GM18498 (cell line): Measurements from ENCODE around the gene NR2F1-AS1.

ENCODE experiments used
- ATAC-seq: cut with Tn5 transposase; IDR thresholded peaks from one replicate; pipeline ENCODE4 v1.9.1; 2021; ENCODE audit warnings: mild to moderate bottlenecking, moderate library complexity; ENCODE audit not compliant: unreplicated experiment

Gene NR2F1-AS1

DNA sequence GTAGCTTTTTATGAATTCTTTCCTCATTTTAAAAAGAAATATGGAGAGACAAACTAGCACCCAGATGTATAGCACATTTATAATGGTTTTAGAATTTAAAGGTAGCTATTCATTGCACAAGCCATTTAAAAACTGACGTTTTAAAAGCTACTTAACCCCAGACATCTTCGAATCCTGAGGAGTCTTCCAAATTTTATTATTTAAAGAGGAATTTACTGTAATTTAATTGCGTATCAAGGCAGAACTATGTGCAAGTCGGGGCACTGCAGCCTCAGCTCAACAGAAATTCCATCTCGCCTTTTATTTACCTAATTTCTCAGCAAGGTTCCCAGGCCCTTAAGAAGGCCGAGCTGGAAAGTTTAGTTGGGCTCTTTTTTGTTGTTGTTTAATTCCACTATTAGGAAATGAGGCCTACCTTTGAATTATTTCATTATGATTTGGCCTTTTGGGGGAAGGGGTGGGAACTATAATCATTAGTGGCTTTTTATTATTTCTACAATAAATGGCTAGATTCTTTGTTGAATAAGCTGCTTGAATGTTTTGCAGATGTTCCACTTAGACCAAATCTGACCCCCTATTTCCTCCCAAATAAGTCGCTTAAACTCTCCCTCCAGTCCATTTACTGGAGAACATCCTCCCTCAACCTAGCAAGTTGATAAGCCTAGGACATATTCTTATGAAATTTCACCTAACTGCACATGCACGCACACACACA is 22.2 kb upstream of the NR2F1-AS1 start:
- ATAC-seq, result no peak

DNA sequence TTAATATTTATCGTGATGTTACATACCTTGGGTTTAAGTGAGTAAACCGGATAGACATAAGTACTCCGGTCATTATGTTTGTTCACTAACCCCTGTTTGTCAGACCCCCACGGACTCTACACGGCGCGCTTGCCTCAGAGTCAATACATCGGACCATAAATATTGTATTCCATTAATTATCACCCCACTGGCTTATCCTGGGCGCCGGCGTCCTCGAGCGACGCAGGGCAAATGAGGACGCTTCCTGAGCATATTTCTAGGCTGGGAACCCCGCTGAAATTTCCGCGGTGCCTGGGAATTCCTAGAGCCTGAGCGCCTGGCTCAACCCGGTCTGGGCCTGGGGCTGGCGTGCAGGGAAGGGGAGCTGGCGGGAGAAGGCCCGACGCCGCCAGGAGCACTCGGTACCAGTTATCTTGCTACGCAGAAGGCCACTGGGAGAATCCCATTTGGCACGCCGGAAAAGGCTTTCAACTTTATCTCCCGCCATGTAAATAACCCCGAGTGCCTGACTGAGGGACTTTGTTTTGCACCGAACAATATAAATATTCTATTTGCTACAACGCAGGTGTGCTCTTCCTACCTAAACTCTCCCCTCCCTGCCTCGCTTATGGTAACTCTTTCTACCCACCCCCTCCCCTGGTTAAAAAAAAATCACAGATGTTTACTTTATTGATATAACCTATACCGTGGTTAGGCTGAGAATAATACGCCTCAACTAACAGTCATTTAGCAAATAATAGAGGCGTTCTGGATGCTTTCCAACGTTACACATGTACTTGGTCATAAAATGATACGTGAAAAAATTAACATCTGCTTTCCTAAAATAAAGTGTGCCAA is 21.4 kb upstream of the NR2F1-AS1 start:
- no peak for ATAC-seq

DNA sequence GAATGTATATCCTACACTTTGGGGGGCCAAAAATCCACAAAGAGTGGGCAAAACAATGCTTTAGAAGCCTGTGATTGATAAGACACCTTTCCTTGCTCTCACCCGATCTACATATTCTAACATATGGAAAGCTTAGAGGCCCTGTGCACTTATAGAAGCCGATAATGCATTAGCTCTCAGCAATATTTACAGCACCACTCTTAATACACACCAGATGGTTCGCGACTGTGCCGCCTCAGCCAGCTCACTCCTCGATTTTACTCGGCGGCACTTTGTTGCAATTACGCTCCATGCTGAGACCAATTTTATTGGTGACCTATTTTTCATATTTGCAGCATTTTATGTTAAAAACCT is 20.8 kb upstream of the NR2F1-AS1 start:
- no peak for ATAC-seq

DNA sequence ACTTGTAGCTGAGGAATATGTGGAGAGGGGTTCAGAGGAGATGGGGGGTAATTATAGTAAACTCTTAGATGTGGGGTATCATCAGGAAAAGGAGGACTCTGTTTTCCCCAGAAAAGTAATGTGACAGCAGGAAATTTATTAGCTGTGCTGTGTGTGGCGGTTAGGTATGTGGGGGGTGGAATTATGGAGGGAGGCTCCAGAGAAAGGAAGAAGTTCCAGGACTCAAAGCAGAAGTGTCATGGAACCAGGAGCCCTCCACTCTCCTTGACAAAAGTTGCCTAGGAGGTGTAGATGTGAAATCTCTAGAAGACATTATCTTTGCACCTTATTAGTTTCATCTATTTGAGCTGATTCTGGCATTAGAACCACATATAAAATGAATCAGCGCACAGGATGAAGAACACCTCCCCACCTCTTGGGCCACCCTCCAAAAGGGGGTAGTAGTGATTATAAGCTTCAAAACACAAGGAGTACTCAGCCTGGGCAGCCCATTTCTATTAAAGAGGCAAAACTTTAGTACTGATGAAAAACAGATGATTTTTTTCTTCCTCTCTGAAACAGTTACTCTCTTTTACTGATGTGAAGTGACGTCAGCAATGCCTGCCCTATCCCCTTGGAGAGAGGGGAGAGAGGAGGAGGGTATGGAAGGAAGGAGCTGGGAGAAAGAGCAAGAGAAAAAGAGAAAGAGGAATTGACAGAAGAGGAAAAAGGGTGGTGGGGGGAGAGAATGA is 20.2 kb upstream of the NR2F1-AS1 start:
- ATAC-seq, result no peak

DNA sequence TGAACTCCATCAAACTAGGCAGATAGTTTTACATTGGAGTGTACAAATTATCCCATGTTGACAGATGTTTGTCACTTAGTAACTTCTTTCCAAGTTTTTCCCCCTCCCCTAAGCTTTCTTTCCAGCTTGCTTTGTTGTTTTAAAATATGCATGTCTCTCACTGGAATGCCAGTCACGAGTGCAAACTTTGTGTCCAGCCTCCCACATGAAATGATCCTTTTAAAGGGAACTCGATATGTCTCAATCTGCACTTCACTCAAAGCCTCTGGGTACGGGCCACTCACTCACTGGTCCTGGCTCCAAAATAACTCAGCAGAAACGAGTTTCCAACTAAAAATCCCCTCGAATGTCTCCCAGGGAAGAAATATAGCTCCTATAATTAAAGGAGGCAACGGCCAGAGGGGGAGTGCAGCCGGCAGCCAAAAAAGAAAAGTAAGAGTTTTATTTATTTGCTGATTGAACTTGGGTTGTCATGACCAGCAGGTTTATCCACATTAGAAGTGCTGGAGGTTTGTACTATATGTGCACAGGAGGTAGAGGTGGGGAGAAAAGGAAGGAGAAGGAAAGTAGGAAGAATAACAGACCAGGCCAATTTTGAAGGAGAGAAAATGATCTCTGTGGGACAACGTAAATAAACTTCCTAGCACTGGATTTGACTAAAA is 19.5 kb upstream of the NR2F1-AS1 start:
- ATAC-seq, result no peak

DNA sequence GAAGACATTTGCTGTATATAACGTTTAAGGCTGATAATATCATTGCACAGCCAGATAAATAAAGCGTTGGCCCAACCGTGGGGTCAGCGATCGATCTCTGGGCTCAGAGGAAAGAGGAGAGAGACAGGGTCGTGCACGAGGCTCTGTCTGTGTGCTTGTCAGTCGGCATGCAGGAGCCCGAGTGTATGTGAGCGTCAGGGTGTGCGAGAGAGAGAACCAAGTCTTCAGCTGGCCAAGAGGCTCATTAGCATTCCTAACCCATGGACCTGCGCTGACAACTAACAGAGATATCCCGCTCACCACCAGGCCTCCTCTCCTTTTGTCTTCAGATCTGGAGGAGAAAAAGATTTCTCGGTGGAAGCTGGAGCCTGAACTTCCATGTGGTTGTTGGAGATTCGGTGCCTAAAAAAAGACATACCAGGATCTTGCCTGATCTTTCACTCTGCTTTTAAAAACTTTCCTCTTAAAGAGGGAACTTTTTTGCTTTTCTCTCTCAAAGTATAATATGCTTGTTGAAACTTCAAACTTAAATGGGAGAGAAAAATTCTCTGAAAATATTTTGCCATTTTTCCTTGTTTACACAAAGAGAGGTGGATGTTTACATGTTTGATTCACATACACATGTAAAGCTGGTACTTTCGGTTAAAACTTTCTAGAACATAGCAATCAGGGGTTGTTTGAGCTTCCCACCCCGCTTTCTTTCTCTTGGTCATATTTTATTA is 18.5 kb upstream of the NR2F1-AS1 start:
- no peak for ATAC-seq

DNA sequence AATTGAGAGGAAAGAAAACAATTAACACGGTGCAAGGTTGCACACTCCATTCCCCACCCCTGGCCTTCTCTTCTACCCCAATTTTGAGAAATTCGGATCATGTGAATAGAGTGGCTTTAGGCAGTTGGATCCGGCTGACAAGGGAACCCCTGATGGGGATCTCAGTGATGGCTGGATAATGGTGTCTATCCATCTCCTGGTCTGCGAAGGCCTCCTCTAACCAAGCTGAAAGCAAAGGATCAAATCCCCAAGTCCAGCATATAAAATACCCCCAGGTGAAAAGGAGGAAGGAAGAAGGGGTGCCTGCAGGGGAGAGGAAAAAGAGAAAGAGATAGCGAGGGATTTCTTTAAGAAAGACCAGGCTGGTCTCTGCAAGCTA is 18.0 kb upstream of the NR2F1-AS1 start:
- no peak for ATAC-seq

DNA sequence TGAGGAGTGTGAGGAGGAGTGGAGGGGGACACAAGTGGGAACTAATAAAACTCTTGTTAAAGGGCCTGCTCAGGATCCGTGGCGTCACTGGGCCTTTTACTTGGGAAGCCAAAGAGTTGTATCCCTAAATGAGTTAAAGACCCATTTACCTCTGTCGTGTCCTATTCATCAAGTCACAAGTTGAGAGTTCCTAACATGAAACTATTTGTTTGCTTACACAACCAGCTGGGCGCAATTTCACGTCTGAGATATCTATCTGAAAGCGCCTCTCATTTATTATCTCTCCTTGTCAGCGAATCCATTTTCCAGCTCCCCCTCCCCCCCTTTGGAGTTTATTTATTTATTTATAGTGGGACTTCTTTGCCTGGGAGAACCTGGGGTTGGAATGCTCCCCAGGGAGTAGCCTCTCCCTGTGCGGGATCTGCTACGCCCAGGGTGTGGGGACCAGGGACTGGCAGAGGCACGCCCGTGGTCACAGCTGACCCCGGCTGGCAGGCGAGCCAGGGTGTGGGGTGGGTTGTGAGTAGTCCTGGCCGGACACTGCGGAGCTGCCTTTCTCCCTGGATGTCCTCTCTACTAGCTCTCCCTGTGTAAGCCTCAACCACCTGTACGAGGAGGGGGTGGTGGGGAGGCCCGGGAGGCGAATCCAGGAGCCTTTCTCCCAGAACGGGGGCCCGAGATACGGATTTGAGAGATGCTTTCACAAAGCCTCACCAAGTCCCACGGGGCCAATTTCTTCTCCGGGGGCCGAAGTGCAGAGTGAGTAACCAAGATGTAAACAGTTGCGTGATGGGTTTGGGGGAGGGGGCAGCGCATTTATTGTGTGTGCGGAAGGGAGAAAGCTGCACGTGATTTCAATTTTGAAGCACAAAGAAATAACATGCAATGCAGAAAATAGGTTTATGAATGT is 17.3 kb upstream of the NR2F1-AS1 start:
- no peak for ATAC-seq

DNA sequence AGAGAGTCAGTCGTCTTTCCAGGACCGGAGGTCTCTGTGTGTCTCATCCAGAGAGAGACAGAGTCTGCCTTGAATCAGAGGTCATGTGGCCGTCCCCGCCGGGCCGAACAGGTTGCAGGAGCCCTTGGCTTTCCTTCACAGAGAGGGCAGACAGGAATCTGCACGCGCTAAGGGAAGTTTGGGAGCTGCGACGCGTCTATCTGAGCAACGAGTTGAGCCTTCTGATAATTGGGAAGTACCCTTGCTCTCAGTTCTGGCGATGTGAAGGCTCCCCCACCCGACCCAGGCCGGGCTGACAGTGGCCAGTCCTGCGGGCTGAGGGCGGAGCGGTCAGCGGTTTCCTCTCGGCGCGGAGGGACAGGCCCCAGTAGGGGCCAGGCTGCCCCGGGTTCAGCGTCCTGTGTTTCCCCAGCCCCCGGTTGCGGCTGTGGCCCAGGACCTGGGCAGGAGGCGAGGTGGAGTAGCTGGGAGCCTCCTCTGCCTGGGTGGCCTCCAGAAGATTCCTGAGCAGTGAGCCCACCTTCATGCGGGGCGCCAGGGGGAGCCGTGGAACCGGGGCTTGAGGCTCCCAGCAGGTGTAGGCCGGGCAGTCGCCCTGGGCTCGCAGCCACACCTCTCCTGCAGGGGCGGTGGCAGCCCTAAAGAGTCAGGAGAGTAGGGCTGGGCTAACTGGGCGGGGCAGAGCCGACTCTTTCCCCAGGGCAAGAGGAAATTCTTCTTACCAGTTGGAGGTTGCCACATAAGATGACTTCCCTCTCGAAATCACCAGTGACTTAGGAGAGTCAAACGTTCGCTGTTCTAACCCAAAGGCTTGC is 15.9 kb upstream of the NR2F1-AS1 start:
- ATAC-seq, result no peak

DNA sequence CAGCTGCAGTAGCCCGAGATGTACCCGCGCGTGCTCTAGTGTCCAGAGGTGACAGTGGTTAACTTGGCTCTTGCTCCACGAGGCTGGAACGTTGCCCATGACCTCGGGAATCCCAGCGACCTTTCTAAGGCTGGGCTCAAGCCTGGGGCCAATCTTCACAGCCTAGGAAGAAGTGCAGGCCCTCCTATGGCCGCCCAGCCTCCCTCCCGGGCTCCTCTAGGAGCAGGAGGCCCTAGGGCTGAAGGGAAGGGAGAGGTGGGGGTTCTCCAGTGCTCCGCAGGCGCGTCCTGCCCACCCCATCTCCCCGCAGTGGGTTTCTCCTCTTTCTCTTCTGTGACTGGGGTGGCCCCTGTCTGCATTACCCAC is 15.3 kb upstream of the NR2F1-AS1 start:
- ATAC-seq, result no peak

DNA sequence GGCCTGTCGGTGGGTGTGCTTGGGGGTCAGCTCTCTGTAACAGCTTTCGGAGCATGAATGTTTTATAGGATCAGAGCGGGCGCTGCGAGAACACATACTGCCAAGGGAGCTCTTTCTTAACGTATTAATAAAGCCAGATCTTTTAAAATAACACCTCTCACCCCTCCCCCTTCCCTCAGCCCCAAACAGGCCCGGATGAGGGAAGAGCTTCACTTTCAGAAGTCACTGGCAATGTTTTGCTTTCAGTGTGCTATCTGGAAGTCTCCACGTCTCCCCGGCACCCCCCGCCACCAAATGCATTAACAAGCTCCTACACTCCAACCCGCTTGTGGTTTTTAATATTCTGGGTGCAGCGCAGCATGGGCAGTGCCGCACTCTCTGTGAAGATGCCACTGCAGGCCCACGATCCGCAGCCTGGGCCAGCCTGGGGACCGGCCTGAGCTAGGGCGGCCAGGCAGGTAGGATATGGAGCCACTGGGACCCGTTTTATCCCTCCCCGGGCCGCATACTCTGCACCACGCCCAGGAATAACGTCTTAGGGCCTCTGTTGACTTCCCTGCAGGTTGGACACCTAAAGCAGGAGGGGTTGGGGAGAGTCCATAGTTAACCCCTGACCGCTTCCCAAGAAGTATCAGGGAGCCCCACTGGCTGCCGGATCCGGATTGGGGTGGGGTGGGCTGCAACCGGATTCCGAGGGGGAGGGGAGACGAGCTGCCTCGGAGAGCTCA is 14.6 kb upstream of the NR2F1-AS1 start:
- no peak for ATAC-seq

DNA sequence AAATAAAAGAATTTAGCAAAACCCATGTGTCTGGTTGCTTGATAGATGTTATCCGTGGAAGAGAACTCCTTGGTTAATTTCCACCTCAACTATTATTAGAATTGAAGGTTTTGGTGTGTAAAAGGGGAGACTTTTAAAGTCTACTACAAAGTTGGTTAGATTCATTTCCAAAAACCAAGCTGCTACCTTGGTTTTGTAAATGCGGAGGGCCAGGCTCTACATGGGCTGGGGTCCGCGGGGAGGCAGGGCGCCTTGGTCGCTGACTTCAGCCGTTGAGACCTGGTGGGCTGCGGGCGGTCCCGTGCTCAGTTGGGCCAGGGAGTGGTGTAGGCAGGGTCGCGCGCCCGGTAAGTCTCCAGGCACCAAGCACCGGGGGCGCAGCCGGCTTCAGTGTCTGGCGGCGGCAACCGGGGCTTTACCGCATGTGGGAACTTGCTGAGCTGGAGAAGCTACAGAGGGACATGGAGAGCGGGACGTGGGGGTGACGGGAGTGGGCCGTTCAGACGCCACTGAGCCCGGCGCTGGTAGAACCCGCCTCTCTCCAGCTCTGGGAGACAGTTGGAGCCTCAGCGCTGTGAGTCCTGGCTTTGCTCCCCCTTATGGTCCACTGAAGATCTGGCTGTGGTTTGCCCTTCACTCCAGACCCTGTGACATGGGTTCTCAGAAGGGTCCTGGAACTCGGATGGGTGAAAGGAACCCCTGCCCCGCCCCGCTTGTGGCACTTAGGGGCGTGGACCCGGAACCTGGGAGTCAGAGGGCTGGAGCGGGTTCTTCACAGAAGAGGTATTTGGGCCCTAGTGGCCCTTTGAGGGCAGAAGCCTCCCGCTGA is 13.8 kb upstream of the NR2F1-AS1 start:
- no peak for ATAC-seq

DNA sequence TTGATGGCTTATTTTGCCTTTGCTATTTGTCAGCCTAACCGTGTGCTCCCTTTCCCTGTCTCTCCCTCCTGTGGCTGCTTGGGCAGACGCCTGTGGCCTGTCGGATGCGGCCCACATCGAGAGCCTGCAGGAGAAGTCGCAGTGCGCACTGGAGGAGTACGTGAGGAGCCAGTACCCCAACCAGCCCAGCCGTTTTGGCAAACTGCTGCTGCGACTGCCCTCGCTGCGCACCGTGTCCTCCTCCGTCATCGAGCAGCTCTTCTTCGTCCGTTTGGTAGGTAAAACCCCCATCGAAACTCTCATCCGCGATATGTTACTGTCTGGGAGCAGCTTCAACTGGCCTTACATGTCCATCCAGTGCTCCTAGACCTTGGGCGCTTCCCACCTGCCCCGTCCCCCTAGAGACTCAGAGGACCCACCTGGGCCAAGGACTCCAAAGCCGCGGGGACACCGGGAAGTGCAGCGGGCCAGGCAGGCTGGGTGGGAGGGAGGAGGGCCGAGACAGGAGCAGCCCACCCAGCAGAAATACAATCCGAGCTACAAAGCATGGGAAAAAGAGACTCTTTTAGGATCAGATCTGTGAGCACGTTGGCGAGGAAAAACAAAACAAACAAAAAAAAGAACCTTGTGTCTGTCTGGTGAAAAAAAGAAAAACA is 12.6 kb upstream of the NR2F1-AS1 start:
- no peak for ATAC-seq

DNA sequence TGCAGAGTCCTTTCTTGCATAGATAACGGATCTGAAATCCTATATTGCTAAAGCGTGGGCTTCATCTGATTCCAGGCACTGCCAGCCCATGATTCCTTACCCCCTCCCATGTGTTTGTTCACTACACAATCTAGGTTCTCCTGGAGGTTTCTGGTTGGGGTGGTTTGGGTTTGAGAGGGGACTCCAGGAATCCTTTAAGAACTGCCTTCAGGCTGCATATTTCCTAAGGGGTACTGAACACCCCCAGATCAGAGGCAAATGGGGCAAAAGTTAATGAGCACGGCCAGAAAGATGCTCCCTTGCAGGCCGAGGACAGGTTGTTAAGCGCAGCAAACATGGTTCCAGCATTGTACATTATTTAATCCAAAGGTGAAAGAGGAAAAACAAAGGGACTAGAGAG is 11.9 kb upstream of the NR2F1-AS1 start:
- ATAC-seq, result no peak

DNA sequence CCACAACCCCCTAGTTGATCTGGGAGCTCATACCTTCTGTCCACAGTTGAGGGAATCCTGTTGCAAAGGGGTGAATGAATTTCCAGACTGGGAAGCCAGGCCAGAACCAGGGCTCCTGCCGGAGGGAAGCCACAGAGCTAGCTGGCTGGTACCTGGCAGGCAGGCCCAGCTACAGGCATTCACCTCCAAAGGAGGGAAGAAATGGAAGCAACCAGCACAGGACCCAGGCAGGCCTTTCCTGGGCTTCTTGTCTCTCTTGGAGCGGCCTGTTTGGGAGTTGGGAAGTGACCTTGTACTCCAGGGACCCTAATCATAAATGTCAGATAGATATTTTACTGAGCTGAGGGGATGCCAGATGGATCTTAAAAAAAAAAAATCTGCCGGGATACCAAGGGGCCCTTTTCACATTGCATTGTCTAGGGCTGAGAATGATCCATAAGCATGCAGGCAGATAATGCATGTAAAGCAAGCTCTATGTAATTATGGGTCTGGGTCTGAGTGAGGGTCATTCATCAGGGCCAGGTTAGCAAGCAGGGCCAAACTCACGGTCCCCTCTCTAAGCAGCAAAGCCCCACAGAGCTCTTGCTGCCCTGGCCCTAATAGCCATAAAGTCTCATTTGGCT is 10.4 kb upstream of the NR2F1-AS1 start:
- no peak for ATAC-seq

DNA sequence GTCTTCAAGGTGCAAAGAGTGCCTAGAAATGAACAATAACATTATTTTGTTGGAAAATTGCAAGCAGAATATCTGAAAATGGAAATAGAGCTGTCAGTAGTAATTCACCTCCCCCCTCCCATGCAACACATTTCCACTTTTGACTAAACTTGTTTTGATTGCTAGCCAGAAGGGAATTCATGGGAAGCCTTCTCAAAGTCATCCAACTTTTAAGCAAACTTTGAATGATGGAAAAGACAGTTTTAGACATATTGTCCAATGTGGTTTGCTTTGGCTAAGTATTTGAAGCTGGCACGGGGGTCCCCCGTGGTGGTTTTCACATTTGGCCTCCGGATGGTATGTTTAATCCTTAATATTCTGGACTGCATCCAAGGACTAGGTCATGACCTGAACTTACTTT is 9.5 kb upstream of the NR2F1-AS1 start:
- ATAC-seq, result no peak
